Muscle layer of duodenum (tissue), 2 donors: ENCODE measurements around the gene CDH3.

ENCODE experiments used
- H3K27ac ChIP-seq: one replicate; pipeline ENCODE4 v1.7.0; 2013; ENCODE audit warnings: mild to moderate bottlenecking, low read length
- H3K27me3 ChIP-seq: one replicate; pipeline ENCODE4 v1.7.0; 2013; ENCODE audit warnings: low read depth, mild to moderate bottlenecking, control low read depth, low read length
- H3K36me3 ChIP-seq, 2 donors: one replicate each; pipeline ENCODE4 v1.7.0; 2013; ENCODE audit warnings: low read length in 2 of 2, control low read depth in 1 of 2, mild to moderate bottlenecking in 1 of 2; ENCODE audit not compliant: insufficient read depth in 2 of 2, control insufficient read depth in 1 of 2
- H3K4me1 ChIP-seq, 2 donors: one replicate each; pipeline ENCODE4 v1.7.0; 2013; ENCODE audit warnings: low read length in 2 of 2, mild to moderate bottlenecking in 2 of 2, control low read depth in 1 of 2, moderate library complexity in 1 of 2; ENCODE audit not compliant: insufficient read depth in 2 of 2, control insufficient read depth in 1 of 2
- H3K4me3 ChIP-seq, 2 donors: one replicate each; pipeline ENCODE4 v1.7.0; 2013; ENCODE audit warnings: low read length in 2 of 2, low read depth in 1 of 2, mild to moderate bottlenecking in 1 of 2
- H3K9me3 ChIP-seq, 2 donors: one replicate each; pipeline ENCODE4 v1.7.0; 2013; ENCODE audit warnings: low read length in 2 of 2, control low read depth in 1 of 2, mild to moderate bottlenecking in 1 of 2; ENCODE audit not compliant: control insufficient read depth in 1 of 2
- donor health status: healthy.

CDH3 gene

GRCh38 chr16:68728523-68728922 is 83.4 kb downstream of the CDH3 start:
- H3K27me3 ChIP-seq = peaks cover 3% of the 10 kb centered on the region
- H3K4me1 ChIP-seq = no peaks in the 10 kb centered on the region
- no peaks in the 10 kb centered on the region for H3K36me3 ChIP-seq
- no peak overlapping the region for H3K4me3 ChIP-seq
- H3K27ac ChIP-seq = no peak overlapping the region
- no peaks in the 10 kb centered on the region for H3K9me3 ChIP-seq

- Histone ChIP-seq H3K4me1 (no peaks in the 10 kb centered on the region), H3K4me3 (no peak overlapping the region), H3K36me3 (no peaks in the 10 kb centered on the region), H3K9me3 (no peaks in the 10 kb centered on the region), H3K27me3 (peaks cover 7% of the 10 kb centered on the region), H3K27ac (no peak overlapping the region)
Measured at GRCh38 chr16:68731637-68732036, 86.5 kb downstream of the CDH3 start.

GRCh38 chr16:68732042-68732680 is 87.1 kb downstream of the CDH3 start:
- H3K27ac ChIP-seq = peak overlapping the region; percentile 56
- peaks cover 11% of the 10 kb centered on the region for H3K27me3 ChIP-seq
- H3K4me3 ChIP-seq = no peak overlapping the region
- peaks cover 0 to 4% of the 10 kb centered on the region in 2 donors for H3K4me1 ChIP-seq
- no peaks in the 10 kb centered on the region for H3K36me3 ChIP-seq
- no peaks in the 10 kb centered on the region for H3K9me3 ChIP-seq

GRCh38 chr16:68732741-68733399 is 87.8 kb downstream of the CDH3 start:
- Histone ChIP-seq H3K9me3 (no peaks in the 10 kb centered on the region), H3K27ac (peak overlapping the region; percentile 56), H3K27me3 (peaks cover 11% of the 10 kb centered on the region), H3K4me3 (no peak overlapping the region), H3K36me3 (no peaks in the 10 kb centered on the region), H3K4me1 (peaks cover 0 to 11% of the 10 kb centered on the region in 2 donors)

- no peak overlapping the region for H3K4me3 ChIP-seq
- H3K27ac ChIP-seq = no peak overlapping the region
- H3K4me1 ChIP-seq = peaks cover 0 to 15% of the 10 kb centered on the region in 2 donors
- no peaks in the 10 kb centered on the region for H3K36me3 ChIP-seq
- peaks cover 17% of the 10 kb centered on the region for H3K27me3 ChIP-seq
- no peaks in the 10 kb centered on the region for H3K9me3 ChIP-seq
Measured at GRCh38 chr16:68733570-68733969, 88.5 kb downstream of the CDH3 start.

- peaks cover 0 to 15% of the 10 kb centered on the region in 2 donors for H3K4me1 ChIP-seq
- H3K4me3 ChIP-seq = no peak overlapping the region
- H3K27ac ChIP-seq = no peak overlapping the region
- peaks cover 17% of the 10 kb centered on the region for H3K27me3 ChIP-seq
- H3K36me3 ChIP-seq = no peaks in the 10 kb centered on the region
- H3K9me3 ChIP-seq = no peaks in the 10 kb centered on the region
Measured at GRCh38 chr16:68734782-68735181, 89.7 kb downstream of the CDH3 start.

- H3K36me3 ChIP-seq = no peaks in the 10 kb centered on the region
- H3K4me1 ChIP-seq = peaks cover 0 to 15% of the 10 kb centered on the region in 2 donors
- H3K9me3 ChIP-seq = no peaks in the 10 kb centered on the region
- H3K4me3 ChIP-seq = no peak overlapping the region
- H3K27ac ChIP-seq = no peak overlapping the region
- peaks cover 17% of the 10 kb centered on the region for H3K27me3 ChIP-seq
Measured at GRCh38 chr16:68736561-68736960, 91.5 kb downstream of the CDH3 start.

- Histone ChIP-seq H3K4me1 (peaks cover 0 to 15% of the 10 kb centered on the region in 2 donors), H3K27ac (peak within 1 kb of the TSS; percentile 69), H3K36me3 (no peaks in the 10 kb centered on the region), H3K27me3 (peaks cover 15% of the 10 kb centered on the region), H3K4me3 (peak within 1 kb of the TSS; percentile 59), H3K9me3 (no peaks in the 10 kb centered on the region)
Measured at GRCh38 chr16:68737046-68737729, 92.1 kb downstream of the CDH3 start, which contains the start of gene CDH1. Gene CDH1 (plus strand): TSS chr16:68737292. CDS start chr16:68737416, 124 bp downstream.

- H3K4me3 ChIP-seq = peak overlapping the region; percentile 59
- H3K27ac ChIP-seq = peak overlapping the region; percentile 69
- H3K9me3 ChIP-seq = no peaks in the 10 kb centered on the region
- peaks cover 13% of the 10 kb centered on the region for H3K27me3 ChIP-seq
- peaks cover 0 to 15% of the 10 kb centered on the region in 2 donors for H3K4me1 ChIP-seq
- H3K36me3 ChIP-seq = no peaks in the 10 kb centered on the region
Measured at GRCh38 chr16:68737730-68738629, 92.9 kb downstream of the CDH3 start.

- Histone ChIP-seq H3K27ac (peak overlapping the region; percentile 69), H3K4me3 (no peak overlapping the region), H3K36me3 (no peaks in the 10 kb centered on the region), H3K4me1 (peaks cover 10 to 15% of the 10 kb centered on the region in 2 donors), H3K27me3 (peaks cover 13% of the 10 kb centered on the region), H3K9me3 (no peaks in the 10 kb centered on the region)
Measured at GRCh38 chr16:68739964-68740627, 95.0 kb downstream of the CDH3 start.
